Upper lobe of right lung (tissue), 1 donor: Measurements from ENCODE around the gene LCMT1. TPM values are rescaled to one million over a fixed set of nuclear protein-coding genes. Genes with fewer than 3 reads are reported as not detected.

Source experiments
- ATAC-seq: fragments of 200-7000 bp; cut with Tn5 transposase; one replicate; pipeline ENCODE4 v1.9.1; 2020; ENCODE audit warnings: mild to moderate bottlenecking, moderate library complexity
- DNase-seq: peaks from one replicate; pipeline ENCODE4 v3.0.0-alpha.2; 2020
- H3K27ac ChIP-seq: fragments of 200-600 bp; one replicate; pipeline ENCODE4 v1.8.0; 2022
- H3K27me3 ChIP-seq: fragments of 200-600 bp; one replicate; pipeline ENCODE4 v1.8.0; 2022; ENCODE audit warnings: mild to moderate bottlenecking
- H3K36me3 ChIP-seq: fragments of 200-600 bp; one replicate; pipeline ENCODE4 v1.8.0; 2022
- H3K4me1 ChIP-seq: fragments of 200-600 bp; one replicate; pipeline ENCODE4 v1.8.0; 2022
- H3K4me3 ChIP-seq: fragments of 200-600 bp; one replicate; pipeline ENCODE4 v1.8.0; 2022; ENCODE audit warnings: mild to moderate bottlenecking
- H3K9me3 ChIP-seq: fragments of 200-600 bp; one replicate; pipeline ENCODE4 v1.8.0; 2022
- intact Hi-C: fragments of 100-400 bp; cut with DNase I; formaldehyde crosslinking; loops from one replicate; pipeline ENCODE4 v1.11.0; 2022
- total RNA-seq: library from RNA; stranded (reverse); fragmentation: NEBNext Ultra II Directional; extraction: Animal tissue kit (Norgen Biotek cat#: 25700); gene quantifications from one replicate; pipeline ENCODE4 v1.2.1, GENCODE V29; 2021
- TF ChIP-seq, protein P1 (sequence below): fragments of 200-600 bp; IDR thresholded peaks from one replicate; pipeline ENCODE4 v1.8.0; 2022; ENCODE audit warnings: antibody characterized with exemption
- donor health status: DM: no; HTN: yes; CAD: no; lungs with severe emphysema.

Gene LCMT1
- total RNA-seq, 1 donor from 2014 or later: 31.7 TPM

DNA sequence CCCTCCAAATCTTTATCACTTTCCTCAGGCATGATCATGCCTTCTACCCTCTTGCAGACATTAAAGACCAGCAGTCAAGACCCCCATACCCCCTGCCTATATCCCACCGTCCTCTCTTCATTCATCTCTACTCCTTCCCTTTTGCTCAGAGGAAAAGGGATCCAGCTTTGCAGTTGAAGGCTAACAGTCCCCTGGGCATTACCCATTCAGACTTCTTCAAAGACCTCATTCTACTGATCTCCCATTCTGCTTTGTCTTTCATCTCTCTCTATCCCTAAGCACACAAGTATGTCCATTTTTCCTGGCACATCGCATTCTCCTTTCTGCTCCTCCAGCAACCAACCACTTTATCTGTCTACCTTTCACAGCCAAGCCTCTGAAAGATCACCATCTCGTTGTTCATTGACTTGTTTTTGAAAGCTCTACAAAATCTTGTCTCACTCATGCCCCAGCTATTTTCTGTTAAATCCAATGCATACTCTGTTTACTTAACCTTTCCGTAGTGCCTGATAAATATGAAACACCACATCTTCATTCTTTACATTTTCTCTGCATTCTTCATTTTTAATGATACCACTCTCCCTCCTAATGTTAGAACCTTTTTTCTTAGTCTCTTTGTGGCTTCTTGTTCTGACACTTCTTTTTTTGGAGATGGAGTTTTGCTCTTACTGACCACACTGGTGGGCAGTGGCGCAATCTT, 14.1 kb upstream of the LCMT1 start:
- H3K9me3 ChIP-seq: no peaks in the 10 kb centered on the region
- H3K4me1 ChIP-seq: no peaks in the 10 kb centered on the region
- H3K4me3 ChIP-seq: no peak overlapping the region
- DNase-seq: no peak
- no peaks in the 10 kb centered on the region for H3K36me3 ChIP-seq
- ATAC-seq: no peak
- H3K27ac ChIP-seq: no peak overlapping the region
- TF ChIP-seq, protein P1, sequence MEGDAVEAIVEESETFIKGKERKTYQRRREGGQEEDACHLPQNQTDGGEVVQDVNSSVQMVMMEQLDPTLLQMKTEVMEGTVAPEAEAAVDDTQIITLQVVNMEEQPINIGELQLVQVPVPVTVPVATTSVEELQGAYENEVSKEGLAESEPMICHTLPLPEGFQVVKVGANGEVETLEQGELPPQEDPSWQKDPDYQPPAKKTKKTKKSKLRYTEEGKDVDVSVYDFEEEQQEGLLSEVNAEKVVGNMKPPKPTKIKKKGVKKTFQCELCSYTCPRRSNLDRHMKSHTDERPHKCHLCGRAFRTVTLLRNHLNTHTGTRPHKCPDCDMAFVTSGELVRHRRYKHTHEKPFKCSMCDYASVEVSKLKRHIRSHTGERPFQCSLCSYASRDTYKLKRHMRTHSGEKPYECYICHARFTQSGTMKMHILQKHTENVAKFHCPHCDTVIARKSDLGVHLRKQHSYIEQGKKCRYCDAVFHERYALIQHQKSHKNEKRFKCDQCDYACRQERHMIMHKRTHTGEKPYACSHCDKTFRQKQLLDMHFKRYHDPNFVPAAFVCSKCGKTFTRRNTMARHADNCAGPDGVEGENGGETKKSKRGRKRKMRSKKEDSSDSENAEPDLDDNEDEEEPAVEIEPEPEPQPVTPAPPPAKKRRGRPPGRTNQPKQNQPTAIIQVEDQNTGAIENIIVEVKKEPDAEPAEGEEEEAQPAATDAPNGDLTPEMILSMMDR: no peak
- intact Hi-C loops: no loop called here
- H3K27me3 ChIP-seq: no peaks in the 10 kb centered on the region

DNA sequence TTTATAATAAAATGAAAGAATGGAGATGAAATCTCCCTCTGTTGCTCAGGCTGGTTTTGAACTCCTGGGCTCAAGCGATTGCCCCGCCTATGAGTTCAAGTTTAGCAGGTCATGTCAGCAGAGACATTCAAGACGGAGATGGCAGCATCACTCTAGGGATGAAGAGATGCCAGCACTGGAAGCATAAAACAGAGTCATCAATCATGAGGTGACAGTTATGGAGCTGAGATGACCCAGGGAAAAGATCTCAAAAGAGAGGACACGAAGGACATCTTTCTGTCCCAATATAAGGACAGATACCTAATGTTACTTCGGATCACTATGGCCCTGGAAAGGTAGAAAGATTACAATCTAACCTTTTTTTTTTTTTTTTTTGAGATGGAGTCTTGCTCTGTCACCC, 11.0 kb upstream of the LCMT1 start:
- H3K4me1 ChIP-seq: no peaks in the 10 kb centered on the region
- H3K4me3 ChIP-seq: no peak overlapping the region
- no peak for ATAC-seq
- H3K27me3 ChIP-seq: no peaks in the 10 kb centered on the region
- no peak for DNase-seq
- no peaks in the 10 kb centered on the region for H3K36me3 ChIP-seq
- TF ChIP-seq, protein P1: no peak
- intact Hi-C loops: no loop called here
- no peak overlapping the region for H3K27ac ChIP-seq
- no peaks in the 10 kb centered on the region for H3K9me3 ChIP-seq

DNA sequence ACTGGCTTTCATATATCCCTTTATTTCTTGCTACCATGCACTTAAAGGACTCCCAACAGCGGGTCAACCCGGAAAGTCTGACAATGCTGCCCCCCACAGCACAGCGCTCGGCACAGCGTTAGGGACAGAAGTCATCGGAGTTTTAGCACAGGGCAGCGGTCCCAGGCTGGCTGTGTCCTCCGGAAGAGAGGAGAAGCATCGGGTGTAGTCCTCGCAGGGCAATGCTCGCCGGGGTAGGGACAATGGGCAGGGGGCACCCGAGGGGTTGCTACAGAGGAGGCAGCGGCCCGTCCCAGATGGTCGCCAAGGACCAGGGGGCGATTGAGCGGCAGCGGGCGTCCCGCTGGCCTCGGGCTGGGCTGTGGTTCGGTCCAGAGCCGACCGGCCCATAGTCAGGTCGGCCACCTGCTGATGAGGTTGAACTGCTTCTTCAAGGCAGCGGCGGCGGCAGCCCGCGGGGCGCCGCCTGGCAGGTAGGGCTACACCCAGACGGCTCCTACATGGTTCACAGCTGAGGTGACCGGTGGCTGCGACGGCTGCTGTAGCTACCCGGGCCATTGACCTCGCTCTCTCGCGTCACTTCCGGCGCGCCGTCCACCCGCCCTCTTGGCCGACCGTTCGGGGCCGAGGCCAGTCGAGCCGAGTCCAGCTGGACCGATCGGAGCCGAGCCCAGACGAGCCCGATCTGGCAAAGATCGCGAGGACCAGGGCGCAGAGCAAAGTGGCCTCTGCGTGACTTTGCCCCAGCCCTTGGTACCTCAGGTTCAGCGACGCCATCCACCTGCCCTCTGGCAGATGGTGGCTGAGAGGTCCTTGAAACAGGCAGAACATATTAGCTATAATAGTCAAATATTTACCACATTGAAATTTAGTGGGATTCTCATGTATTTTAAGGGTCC, 4.7 kb upstream of the LCMT1 start:
- ATAC-seq (peak; percentile 93), DNase-seq (peak; percentile 98)
- no peaks in the 10 kb centered on the region for H3K36me3 ChIP-seq
- H3K4me1 ChIP-seq: peaks cover 18% of the 10 kb centered on the region
- TF ChIP-seq, protein P1: peak; percentile 31
- H3K27ac ChIP-seq: peak overlapping the region; percentile 88
- H3K9me3 ChIP-seq: no peaks in the 10 kb centered on the region
- intact Hi-C loops: no loop called here
- H3K27me3 ChIP-seq: no peaks in the 10 kb centered on the region
- H3K4me3 ChIP-seq: peak overlapping the region; percentile 82

- peak overlapping the region; percentile 82 for H3K4me3 ChIP-seq
- ATAC-seq: no peak
- no peaks in the 10 kb centered on the region for H3K27me3 ChIP-seq
- DNase-seq: no peak
- intact Hi-C loops: no loop called here
- peak overlapping the region; percentile 88 for H3K27ac ChIP-seq
- peaks cover 22% of the 10 kb centered on the region for H3K4me1 ChIP-seq
- no peaks in the 10 kb centered on the region for H3K9me3 ChIP-seq
- no peaks in the 10 kb centered on the region for H3K36me3 ChIP-seq
- TF ChIP-seq, protein P1: no peak
Measured at GRCh38 chr16:25107466-25107792, 4.1 kb upstream of the LCMT1 start.

- TF ChIP-seq, protein P1: no peak
- H3K36me3 ChIP-seq: no peaks in the 10 kb centered on the region
- H3K4me3 ChIP-seq: no peak overlapping the region
- intact Hi-C loops: no loop called here
- H3K4me1 ChIP-seq: peaks cover 27% of the 10 kb centered on the region
- H3K27me3 ChIP-seq: no peaks in the 10 kb centered on the region
- H3K9me3 ChIP-seq: no peaks in the 10 kb centered on the region
- DNase-seq (no peak), ATAC-seq (no peak)
- no peak overlapping the region for H3K27ac ChIP-seq
Measured at GRCh38 chr16:25108054-25108453, 3.5 kb upstream of the LCMT1 start.
